Hematopoietic multipotent progenitor cell (in vitro differentiated cells): ENCODE results near the gene BACH1. TPM values are rescaled to one million over a fixed set of nuclear protein-coding genes. Genes with fewer than 3 reads are reported as not detected.
A peak's percentile ranks its signal among the peaks of the same experiment; 100 is the strongest.

ENCODE experiments used
- DNase-seq, 3 donors: peaks; one replicate each; pipeline ENCODE4 v3.0.0-alpha.2; 2011 to 2015; ENCODE audit warnings: low read depth in 2 of 3, low spot score in 2 of 3
- total RNA-seq: library from RNA; depleted of rRNA; stranded (reverse); fragments of >200 nt; gene quantifications from one replicate; pipeline ENCODE4 v1.2.3, GENCODE V29; 2012

BACH1 gene
- total RNA-seq, 1 donor: 32.6 TPM

DNA sequence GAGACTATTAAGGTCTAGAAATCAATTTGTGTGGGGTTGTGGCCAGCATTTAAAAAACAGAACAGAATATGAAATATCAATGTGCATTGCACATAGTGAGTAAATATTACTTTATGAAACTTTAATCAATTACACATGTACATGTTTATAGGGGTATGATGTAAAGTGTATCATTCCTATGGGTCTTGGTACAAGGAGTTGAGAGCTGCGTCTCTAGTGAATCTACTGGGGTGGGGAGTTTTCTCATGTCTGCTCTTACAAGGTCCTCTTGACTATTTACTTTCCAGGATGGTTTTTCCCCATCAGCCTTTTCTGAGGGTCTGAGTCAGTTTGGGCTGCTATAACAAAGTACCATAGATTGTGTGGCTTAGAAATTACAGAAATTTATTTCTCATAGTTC, 75.8 kb downstream of the BACH1 start:
- DNase-seq: no peak

DNA sequence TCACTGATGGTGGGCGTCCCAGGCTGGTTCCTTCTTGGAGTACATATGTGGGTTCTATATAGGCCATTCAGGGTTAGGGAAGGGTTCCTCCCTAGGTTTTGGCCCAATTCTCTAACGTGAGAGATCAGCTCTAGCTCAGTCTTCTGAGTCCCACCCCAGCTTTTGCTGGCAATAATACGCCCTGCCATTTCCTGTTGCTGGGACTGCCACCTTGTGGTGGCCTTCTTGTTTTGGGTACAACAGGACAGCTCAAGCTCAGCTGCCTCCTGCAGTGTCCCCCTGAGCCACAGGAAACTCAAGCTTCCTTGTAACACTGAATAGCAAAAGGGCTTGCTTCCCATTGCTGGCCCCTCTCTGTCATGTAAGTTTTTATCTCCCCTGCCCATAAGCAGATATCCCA, 77.8 kb downstream of the BACH1 start:
- peak in 2 of 3 donors; percentile 51 to 75 for DNase-seq

DNA sequence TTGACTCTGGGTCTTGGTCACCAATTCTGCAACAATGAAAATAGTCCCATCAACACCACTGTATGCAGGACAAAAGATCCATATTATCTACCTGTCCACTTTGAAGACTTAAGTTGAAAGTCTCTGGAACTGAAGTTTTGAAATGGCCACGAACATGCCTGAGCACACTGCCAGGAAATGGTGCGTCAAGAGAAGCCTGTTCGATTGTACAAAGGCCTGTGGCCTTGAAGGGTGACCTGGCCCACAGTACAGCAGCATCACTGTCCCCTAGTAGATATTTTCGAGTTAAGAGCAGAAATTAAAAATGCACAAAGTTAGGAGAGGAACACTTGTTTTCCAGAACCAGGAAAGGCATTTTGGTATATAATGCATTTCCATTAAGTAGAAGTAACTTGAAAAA, 78.5 kb downstream of the BACH1 start:
- DNase-seq: no peak

- no peak for DNase-seq
Measured at GRCh38 chr21:29378832-29379231, 80.1 kb downstream of the BACH1 start.

DNA sequence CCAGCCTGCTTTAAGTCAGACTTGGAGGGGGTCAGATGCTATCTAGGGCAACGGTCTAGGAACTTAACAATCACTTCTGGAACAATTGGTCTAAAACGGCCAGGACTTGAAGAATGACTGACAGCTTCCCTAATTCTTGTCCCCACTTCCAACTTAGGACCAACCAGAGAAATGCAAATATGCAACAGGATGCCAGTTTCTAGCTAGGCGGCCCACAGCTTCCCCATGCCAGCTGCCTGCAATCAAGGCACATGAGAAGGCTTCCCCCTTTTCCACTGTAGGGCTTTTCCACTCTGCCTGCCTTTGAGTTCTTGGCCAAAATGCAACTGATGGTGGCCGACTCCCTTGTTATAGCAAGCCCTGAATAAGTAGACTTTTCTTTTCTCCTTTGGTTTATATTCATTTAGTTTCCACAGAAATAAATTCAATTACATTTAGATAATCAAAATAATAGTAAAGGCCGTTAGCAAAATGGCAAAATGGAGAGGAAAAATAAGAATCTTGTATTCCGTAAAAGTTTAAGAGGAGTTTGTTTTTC, 80.9 kb downstream of the BACH1 start:
- DNase-seq: no peak

GRCh38 chr21:29382030-29382654, 83.4 kb downstream of the BACH1 start:
- no peak for DNase-seq

- DNase-seq: no peak
Measured at GRCh38 chr21:29384683-29385359, 86.1 kb downstream of the BACH1 start.

- no peak for DNase-seq
Measured at GRCh38 chr21:29385934-29386520, 87.3 kb downstream of the BACH1 start.

- no peak for DNase-seq
Measured at GRCh38 chr21:29386803-29387202, 88.1 kb downstream of the BACH1 start.

GRCh38 chr21:29387598-29387997, 88.9 kb downstream of the BACH1 start:
- DNase-seq: no peak

DNA sequence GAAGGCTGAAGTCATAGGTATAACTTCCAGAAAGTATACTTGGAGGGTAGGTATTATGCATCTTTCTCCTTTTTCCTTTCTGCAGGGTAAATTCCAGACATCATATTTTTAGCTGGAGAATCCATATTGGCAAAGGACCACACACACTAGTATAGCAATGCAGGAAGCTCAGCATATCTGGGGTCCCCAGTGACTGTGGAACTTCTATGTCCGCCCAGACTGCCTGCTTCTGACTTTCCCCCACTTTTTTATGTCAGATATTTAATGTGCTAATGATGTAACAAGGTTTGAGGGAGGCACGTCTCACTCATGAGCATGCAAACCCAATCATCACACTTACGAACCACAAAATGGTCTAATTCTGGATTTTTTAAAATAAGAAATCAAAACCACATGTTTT, 90.4 kb downstream of the BACH1 start:
- no peak for DNase-seq

DNA sequence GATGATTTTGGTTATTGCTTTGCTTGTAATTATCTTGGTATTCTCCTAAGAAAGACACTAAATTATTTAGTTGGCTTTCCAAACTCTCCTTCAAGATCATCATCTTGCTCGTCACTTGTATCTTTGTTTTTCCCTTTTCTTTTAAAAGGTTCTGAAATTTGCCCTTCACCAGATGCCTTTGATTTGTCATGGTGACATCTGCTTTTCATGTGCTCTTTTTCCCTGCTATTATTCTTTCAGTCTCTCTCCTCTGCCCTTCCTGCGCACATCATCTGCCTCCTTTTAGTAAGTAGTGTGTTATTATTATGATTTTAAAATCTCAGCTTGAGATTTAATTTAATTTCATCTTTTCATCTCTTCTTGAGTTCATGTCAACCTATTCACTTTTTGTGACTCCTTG, 92.1 kb downstream of the BACH1 start:
- no peak for DNase-seq

DNA sequence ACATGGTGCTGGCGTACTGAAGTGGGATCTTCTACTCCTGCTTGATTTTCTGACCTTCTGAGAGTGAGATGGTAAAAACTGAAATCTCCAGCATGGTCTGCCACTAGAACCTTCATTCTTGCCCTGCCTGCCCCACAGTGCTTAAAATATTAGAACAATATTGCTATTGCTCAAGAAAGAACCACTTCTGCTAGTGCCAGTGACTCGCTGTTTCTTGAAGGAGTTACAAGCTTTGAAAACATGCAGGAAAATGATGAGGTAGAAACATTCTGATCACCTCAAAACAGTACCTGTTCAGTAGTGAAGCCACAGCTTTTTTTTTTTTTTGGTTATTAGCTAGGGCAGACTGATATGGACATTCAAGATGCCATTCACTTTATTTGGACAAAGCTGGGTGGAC, 95.3 kb downstream of the BACH1 start:
- no peak for DNase-seq

Other genes starting within 250 kb of the BACH1 start
- gene CCT8, start 225.3 kb upstream of the BACH1 start, total RNA-seq: 109 TPM
- 4.3 TPM for gene MAP3K7CL, start 168.3 kb upstream of the BACH1 start, total RNA-seq